ENCODE results near the gene SLU7.

Gene SLU7

DNA sequence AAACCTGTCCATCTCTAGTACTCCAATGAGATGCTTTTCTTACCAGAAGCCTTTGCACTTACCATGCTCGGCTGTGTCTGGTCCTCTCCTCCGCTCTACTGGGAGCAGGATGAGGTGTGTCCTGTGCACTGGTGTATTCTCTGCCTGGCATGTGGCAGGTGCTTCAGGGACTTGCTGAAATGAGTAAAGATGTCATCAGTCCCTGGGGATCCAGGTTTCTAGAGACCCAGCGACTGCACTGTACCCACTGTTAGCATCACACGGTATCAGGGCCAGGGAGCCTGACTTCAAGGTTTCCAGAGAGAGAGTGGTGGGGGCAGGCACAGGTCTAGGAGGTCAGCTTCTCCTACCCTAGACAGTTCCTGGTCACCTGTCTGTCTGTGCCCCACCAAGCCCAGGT, 13.3 kb upstream of the SLU7 start:
- H2AFZ ChIP-seq (ENCODE audit: low read length): no peak overlapping the region
- H2BK12ac ChIP-seq (ENCODE audit: low read length): no peak overlapping the region
- no peak overlapping the region for H3K9ac ChIP-seq (ENCODE audit: low read depth, low read length, poor library complexity)
- H3K18ac ChIP-seq (ENCODE audit: low read length): no peak overlapping the region
- H3K4ac ChIP-seq (ENCODE audit: low read length): no peak overlapping the region
- no peak overlapping the region for H3K4me2 ChIP-seq (ENCODE audit: insufficient read depth, low read length, poor library complexity, severe bottlenecking)
- no CpG with 5 or more reads among the region's 4 CpGs for WGBS, 2 donors (ENCODE audit: extremely low coverage in 2 of 2, insufficient read length in 2 of 2, insufficient replicate concordance in 1 of 2)
- no peak overlapping the region for H2AK5ac ChIP-seq (ENCODE audit: low read depth, low read length)
- no peak overlapping the region for H3K4me3 ChIP-seq (ENCODE audit: low read length in 2 of 2)
- no peak overlapping the region for H2BK120ac ChIP-seq (ENCODE audit: low read depth, low read length)
- H3K36me3 ChIP-seq (replicated peaks in 1 of 2; ENCODE audit: control insufficient read depth in 2 of 2, insufficient read depth in 2 of 2, low read length in 2 of 2): peaks cover 16 to 30% of the 10 kb centered on the region in 2 donors
- no peak overlapping the region for H3K27ac ChIP-seq (replicated peaks; ENCODE audit: low read length)
- peaks cover 0 to 5% (median 0%) of the 10 kb centered on the region in 3 experiments for H3K27me3 ChIP-seq (ENCODE audit: control insufficient read depth in 3 of 3, insufficient read depth in 3 of 3, low read depth in 1 of 3, low read length in 3 of 3)
- no peaks in the 10 kb centered on the region for H3K9me3 ChIP-seq (replicated peaks in 1 of 2; ENCODE audit: control insufficient read depth in 2 of 2, insufficient read depth in 1 of 2, low read depth in 1 of 2, low read length in 2 of 2)
- no peak overlapping the region for H3K23ac ChIP-seq (ENCODE audit: low read depth, low read length, poor library complexity)
- no peak overlapping the region for H2BK15ac ChIP-seq (ENCODE audit: low read length)
- no peak for DNase-seq (ENCODE audit: low spot score)
- H4K91ac ChIP-seq (ENCODE audit: low read depth, low read length, poor library complexity): no peak overlapping the region
- no peak overlapping the region for H3K14ac ChIP-seq (ENCODE audit: low read length)
- peaks cover 12 to 16% of the 10 kb centered on the region in 2 donors for H3K4me1 ChIP-seq (ENCODE audit: control insufficient read depth in 2 of 2, insufficient read depth in 1 of 2, low read depth in 1 of 2, low read length in 2 of 2)
- H2BK5ac ChIP-seq (ENCODE audit: low read length): no peak overlapping the region
- H3K79me1 ChIP-seq (ENCODE audit: low read depth, low read length): no peaks in the 10 kb centered on the region
- no peak overlapping the region for H4K8ac ChIP-seq (ENCODE audit: low read depth, low read length)

DNA sequence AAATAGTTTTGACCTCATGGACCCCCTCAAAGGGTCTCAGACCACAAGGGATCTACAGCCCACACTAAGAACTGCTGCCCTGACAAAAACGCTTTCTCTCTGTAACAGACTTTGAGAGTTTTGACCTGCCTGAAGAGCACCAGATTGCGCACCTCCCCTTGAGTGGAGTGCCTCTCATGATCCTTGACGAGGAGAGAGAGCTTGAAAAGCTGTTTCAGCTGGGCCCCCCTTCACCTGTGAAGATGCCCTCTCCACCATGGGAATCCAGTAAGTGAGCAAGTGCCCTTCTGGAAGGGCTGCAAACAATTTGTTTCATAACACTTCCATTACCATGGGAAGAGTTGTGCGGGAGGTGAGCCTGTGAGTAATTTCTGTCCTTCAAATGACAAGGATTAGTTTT, 8.7 kb upstream of the SLU7 start:
- Histone ChIP-seq H3K18ac (ENCODE audit: low read length) (no peak overlapping the region), H2AFZ (ENCODE audit: low read length) (no peak overlapping the region), H2BK5ac (ENCODE audit: low read length) (no peak overlapping the region), H3K4me3 (ENCODE audit: low read length in 2 of 2) (no peak overlapping the region), H2BK15ac (ENCODE audit: low read length) (no peak overlapping the region), H3K27me3 (ENCODE audit: control insufficient read depth in 3 of 3, insufficient read depth in 3 of 3, low read depth in 1 of 3, low read length in 3 of 3) (no peaks in the 10 kb centered on the region), H3K14ac (ENCODE audit: low read length) (no peak overlapping the region), H3K9me3 (replicated peaks in 1 of 2; ENCODE audit: control insufficient read depth in 2 of 2, insufficient read depth in 1 of 2, low read depth in 1 of 2, low read length in 2 of 2) (no peaks in the 10 kb centered on the region), H3K36me3 (replicated peaks in 1 of 2; ENCODE audit: control insufficient read depth in 2 of 2, insufficient read depth in 2 of 2, low read length in 2 of 2) (peaks cover 24 to 76% of the 10 kb centered on the region in 2 donors), H3K9ac (ENCODE audit: low read depth, low read length, poor library complexity) (no peak overlapping the region), H3K79me1 (ENCODE audit: low read depth, low read length) (peaks cover 4% of the 10 kb centered on the region), H2BK12ac (ENCODE audit: low read length) (no peak overlapping the region), H2BK120ac (ENCODE audit: low read depth, low read length) (no peak overlapping the region), H3K4ac (ENCODE audit: low read length) (no peak overlapping the region), H2AK5ac (ENCODE audit: low read depth, low read length) (no peak overlapping the region), H3K27ac (replicated peaks; ENCODE audit: low read length) (no peak overlapping the region), H4K91ac (ENCODE audit: low read depth, low read length, poor library complexity) (no peak overlapping the region), H4K8ac (ENCODE audit: low read depth, low read length) (no peak overlapping the region), H3K4me2 (ENCODE audit: insufficient read depth, low read length, poor library complexity, severe bottlenecking) (no peak overlapping the region), H3K4me1 (ENCODE audit: control insufficient read depth in 2 of 2, insufficient read depth in 1 of 2, low read depth in 1 of 2, low read length in 2 of 2) (peaks cover 7 to 20% of the 10 kb centered on the region in 2 donors), H3K23ac (ENCODE audit: low read depth, low read length, poor library complexity) (no peak overlapping the region)
- WGBS, 2 donors (ENCODE audit: extremely low coverage in 2 of 2, insufficient read length in 2 of 2, insufficient replicate concordance in 1 of 2): no CpG with 5 or more reads among the region's 4 CpGs
- DNase-seq (ENCODE audit: low spot score): no peak

DNA sequence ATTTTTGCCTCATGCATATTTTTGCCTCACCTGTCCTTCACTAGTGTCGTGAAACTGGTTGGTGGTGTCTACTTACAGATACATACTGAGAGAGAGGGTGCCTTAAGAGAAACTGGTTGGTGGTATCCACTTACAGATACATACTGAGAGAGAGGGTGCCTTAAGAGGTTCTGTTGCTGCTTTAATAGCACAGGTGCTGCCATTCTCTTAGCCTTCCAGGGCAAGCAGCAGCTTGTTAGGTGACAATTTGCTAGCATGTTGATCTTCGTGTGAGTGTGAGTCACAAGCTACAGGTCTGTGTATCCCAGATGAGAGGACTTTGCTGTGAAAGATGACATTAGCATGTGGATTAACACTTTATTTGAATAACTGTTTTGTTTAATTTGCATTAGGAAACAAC, 4.2 kb upstream of the SLU7 start:
- Histone ChIP-seq H2AFZ (ENCODE audit: low read length) (no peak overlapping the region), H2BK120ac (ENCODE audit: low read depth, low read length) (no peak overlapping the region), H3K9ac (ENCODE audit: low read depth, low read length, poor library complexity) (no peak overlapping the region), H4K8ac (ENCODE audit: low read depth, low read length) (no peak overlapping the region), H3K27ac (replicated peaks; ENCODE audit: low read length) (no peak overlapping the region), H2BK5ac (ENCODE audit: low read length) (no peak overlapping the region), H2AK5ac (ENCODE audit: low read depth, low read length) (no peak overlapping the region), H3K4me2 (ENCODE audit: insufficient read depth, low read length, poor library complexity, severe bottlenecking) (peak overlapping the region; percentile 43), H3K4me3 (ENCODE audit: low read length in 2 of 2) (peak overlapping the region; percentile 62 to 80), H2BK12ac (ENCODE audit: low read length) (no peak overlapping the region), H3K14ac (ENCODE audit: low read length) (no peak overlapping the region), H3K27me3 (ENCODE audit: control insufficient read depth in 3 of 3, insufficient read depth in 3 of 3, low read depth in 1 of 3, low read length in 3 of 3) (no peaks in the 10 kb centered on the region), H3K9me3 (replicated peaks in 1 of 2; ENCODE audit: control insufficient read depth in 2 of 2, insufficient read depth in 1 of 2, low read depth in 1 of 2, low read length in 2 of 2) (no peaks in the 10 kb centered on the region), H3K79me1 (ENCODE audit: low read depth, low read length) (peaks cover 4% of the 10 kb centered on the region), H3K4me1 (ENCODE audit: control insufficient read depth in 2 of 2, insufficient read depth in 1 of 2, low read depth in 1 of 2, low read length in 2 of 2) (peaks cover 9 to 31% of the 10 kb centered on the region in 2 donors), H3K4ac (ENCODE audit: low read length) (no peak overlapping the region), H3K18ac (ENCODE audit: low read length) (no peak overlapping the region), H3K23ac (ENCODE audit: low read depth, low read length, poor library complexity) (no peak overlapping the region), H3K36me3 (replicated peaks in 1 of 2; ENCODE audit: control insufficient read depth in 2 of 2, insufficient read depth in 2 of 2, low read length in 2 of 2) (peaks cover 13 to 57% of the 10 kb centered on the region in 2 donors), H2BK15ac (ENCODE audit: low read length) (no peak overlapping the region), H4K91ac (ENCODE audit: low read depth, low read length, poor library complexity) (no peak overlapping the region)
- WGBS, 2 donors (ENCODE audit: extremely low coverage in 2 of 2, insufficient read length in 2 of 2, insufficient replicate concordance in 1 of 2): no CpG with 5 or more reads among the region's 2 CpGs
- DNase-seq (ENCODE audit: low spot score): no peak

- H2AFZ ChIP-seq (ENCODE audit: low read length): peak within 1 kb of the TSS; percentile 85
- no peak within 1 kb of the TSS for H2AK5ac ChIP-seq (ENCODE audit: low read depth, low read length)
- no peak within 1 kb of the TSS for H4K8ac ChIP-seq (ENCODE audit: low read depth, low read length)
- no CpG with 5 or more reads among the region's 39 CpGs for WGBS, 2 donors (ENCODE audit: extremely low coverage in 2 of 2, insufficient read length in 2 of 2, insufficient replicate concordance in 1 of 2)
- H3K27ac ChIP-seq (replicated peaks; ENCODE audit: low read length): peak within 1 kb of the TSS; percentile 14
- no peak within 1 kb of the TSS for H3K14ac ChIP-seq (ENCODE audit: low read length)
- no peak within 1 kb of the TSS for H4K91ac ChIP-seq (ENCODE audit: low read depth, low read length, poor library complexity)
- no peaks in the 10 kb centered on the region for H3K27me3 ChIP-seq (ENCODE audit: control insufficient read depth in 3 of 3, insufficient read depth in 3 of 3, low read depth in 1 of 3, low read length in 3 of 3)
- H3K9me3 ChIP-seq (replicated peaks in 1 of 2; ENCODE audit: control insufficient read depth in 2 of 2, insufficient read depth in 1 of 2, low read depth in 1 of 2, low read length in 2 of 2): no peaks in the 10 kb centered on the region
- H3K4ac ChIP-seq (ENCODE audit: low read length): no peak within 1 kb of the TSS
- H3K4me2 ChIP-seq (ENCODE audit: insufficient read depth, low read length, poor library complexity, severe bottlenecking): peak within 1 kb of the TSS; percentile 63
- H3K4me3 ChIP-seq (ENCODE audit: low read length in 2 of 2): peak within 1 kb of the TSS; percentile 62 to 80
- H2BK15ac ChIP-seq (ENCODE audit: low read length): no peak within 1 kb of the TSS
- no peak within 1 kb of the TSS for H2BK12ac ChIP-seq (ENCODE audit: low read length)
- no peak within 1 kb of the TSS for H2BK5ac ChIP-seq (ENCODE audit: low read length)
- peaks cover 8 to 43% of the 10 kb centered on the region in 2 donors for H3K36me3 ChIP-seq (replicated peaks in 1 of 2; ENCODE audit: control insufficient read depth in 2 of 2, insufficient read depth in 2 of 2, low read length in 2 of 2)
- peak; percentile 96 for DNase-seq (ENCODE audit: low spot score)
- H2BK120ac ChIP-seq (ENCODE audit: low read depth, low read length): no peak within 1 kb of the TSS
- H3K18ac ChIP-seq (ENCODE audit: low read length): peak within 1 kb of the TSS; percentile 55
- H3K23ac ChIP-seq (ENCODE audit: low read depth, low read length, poor library complexity): peak within 1 kb of the TSS; percentile 17
- peaks cover 6% of the 10 kb centered on the region for H3K79me1 ChIP-seq (ENCODE audit: low read depth, low read length)
- peak within 1 kb of the TSS; percentile 81 for H3K9ac ChIP-seq (ENCODE audit: low read depth, low read length, poor library complexity)
- H3K4me1 ChIP-seq (ENCODE audit: control insufficient read depth in 2 of 2, insufficient read depth in 1 of 2, low read depth in 1 of 2, low read length in 2 of 2): peaks cover 12 to 34% of the 10 kb centered on the region in 2 donors
Measured at GRCh38 chr5:160421625-160422258, 2.9 kb upstream of the SLU7 start, which contains the start of gene PTTG1. PTTG1 (plus strand) TSS chr5:160421855; CDS start chr5:160422313, 458 bp downstream.
